GM21717 (cell line): Measurements from ENCODE around the gene UBALD1.
A peak's percentile ranks its signal among the peaks of the same experiment; 100 is the strongest.
"Not testable (repeated sequence)": the region's sequence is repeated elsewhere in the genome, so short reads cannot be mapped to it uniquely, and the experiment has no call there.

Source experiments
- ATAC-seq: cut with Tn5 transposase; IDR thresholded peaks from one replicate; pipeline ENCODE4 v1.9.1; 2021; ENCODE audit warnings: mild to moderate bottlenecking, moderate library complexity; ENCODE audit not compliant: unreplicated experiment

Gene UBALD1

DNA sequence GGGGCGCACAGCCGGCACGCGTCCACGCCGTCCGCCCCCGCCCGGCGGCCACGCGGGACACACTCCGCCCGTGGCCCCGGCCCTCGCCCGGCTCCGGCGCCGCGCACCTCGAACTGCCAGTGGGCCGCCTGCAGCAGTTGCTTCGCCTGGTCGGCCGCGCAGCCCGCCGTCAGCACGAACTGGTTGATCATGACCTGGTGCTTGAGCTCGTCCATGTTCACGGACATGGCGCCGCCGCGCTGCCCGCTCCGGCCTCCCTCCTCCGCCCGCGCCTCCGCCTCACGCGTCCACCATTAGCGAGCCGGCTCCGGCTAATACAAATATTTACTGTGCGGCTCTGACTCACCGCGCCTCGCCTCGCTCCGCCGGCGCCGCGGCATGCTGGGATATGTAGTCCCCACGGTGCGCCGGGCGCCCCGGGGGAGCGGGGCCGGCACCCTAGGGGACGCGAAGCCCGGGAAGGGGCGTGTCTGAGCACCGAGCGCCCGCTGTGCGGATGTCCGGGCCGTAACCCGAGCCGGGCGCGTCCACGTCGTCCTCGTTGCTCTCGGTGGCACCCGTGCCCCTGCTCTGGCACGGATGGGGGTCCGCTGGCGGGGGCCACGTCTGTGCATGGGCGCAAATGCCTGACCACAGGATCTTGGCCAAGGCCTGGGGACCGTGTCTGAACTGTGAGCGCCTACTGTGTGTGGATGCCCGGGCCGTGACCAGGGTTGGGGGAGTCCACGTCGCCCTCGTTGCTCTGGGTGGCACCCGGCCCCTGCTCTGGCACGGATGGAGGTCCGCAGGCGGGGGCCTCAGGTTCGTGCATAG lies at the start of gene UBALD1:
UBALD1 (minus strand) TSS at position 318 of the 813 bp plus-strand sequence; CDS start at position 227, 91 bp downstream.
- ATAC-seq = peak; percentile 49

DNA sequence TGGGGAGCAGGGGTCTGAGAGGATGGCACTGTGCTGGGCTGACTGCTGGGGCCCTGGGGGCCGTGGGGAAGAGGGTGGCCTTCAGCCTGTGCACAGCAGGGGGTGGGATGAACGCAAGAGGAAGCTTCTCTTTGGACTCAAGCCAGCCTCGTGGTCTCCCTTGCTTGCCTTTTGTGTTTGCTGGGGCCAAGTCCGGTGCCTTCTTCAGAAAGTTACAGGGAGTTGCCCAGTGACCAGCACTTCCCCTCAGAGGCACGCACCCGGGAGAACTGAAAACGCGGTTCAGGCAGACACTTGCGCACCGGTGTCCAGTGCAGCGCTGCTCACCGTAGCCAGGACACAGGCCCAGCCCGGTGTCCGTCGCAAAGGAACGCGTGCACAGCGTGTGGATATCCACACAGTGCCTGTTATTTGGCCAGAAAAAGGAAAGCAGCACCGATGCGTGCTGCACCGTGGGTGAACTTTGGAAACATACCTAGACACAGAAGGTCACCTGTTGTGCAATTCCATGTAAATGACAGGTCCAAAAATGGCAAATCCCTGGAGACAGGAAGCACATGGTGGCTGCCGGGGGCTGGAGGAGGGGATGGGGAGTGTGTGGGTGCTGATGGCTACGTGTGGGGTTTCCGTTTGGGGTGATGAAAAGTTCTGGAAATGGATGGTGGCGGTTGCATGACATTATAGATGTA lies 49.2 kb upstream of the UBALD1 start:
- ATAC-seq = no peak

DNA sequence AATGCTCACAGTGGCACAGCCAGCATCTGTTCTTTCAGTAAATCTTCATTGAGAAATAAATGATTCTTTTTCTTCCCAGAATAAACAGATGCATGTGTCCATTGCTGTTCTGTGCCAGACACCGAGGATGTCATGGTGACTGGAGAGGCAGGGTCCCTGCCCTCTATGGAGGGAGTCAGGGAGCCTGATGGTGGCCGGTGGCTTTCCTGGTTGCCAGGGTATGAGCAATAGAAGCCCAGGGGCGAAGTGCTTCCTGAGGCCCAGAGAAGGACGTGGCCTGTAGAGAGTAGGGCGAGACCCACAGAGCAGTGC lies 48.7 kb upstream of the UBALD1 start:
- no peak for ATAC-seq

GRCh38 chr16:4661661-4662060 lies 47.0 kb upstream of the UBALD1 start:
- ATAC-seq = no peak

DNA sequence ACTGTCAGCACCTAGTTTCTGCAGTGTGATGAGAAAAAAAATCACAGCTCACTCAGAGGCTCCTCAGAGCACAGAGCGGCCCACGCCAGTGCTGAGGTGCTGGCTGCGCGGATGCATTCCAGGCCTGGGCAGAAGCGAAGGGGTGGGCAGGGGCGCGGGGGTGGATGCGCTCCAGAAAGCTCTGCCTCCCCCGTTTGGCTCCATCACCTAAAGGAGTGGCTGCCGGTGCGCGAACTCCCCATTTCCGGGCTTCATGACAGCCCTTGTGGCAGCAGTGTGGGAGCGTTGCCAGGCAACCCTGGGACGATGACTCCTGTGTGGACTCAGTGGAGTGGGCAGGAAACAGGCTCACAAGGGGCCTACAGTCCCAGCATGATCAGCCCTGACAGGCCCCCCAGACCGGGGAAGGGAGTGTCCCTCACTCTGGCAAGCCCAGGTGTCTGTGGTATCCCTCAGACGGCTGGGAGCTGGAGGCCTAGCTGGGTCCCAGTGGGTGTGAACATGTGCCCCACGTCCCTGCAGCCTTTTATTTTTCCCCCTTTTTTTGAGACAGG lies 45.8 kb upstream of the UBALD1 start:
- no peak for ATAC-seq

- ATAC-seq = no peak
Measured at GRCh38 chr16:4659363-4660353, 45.0 kb upstream of the UBALD1 start.

DNA sequence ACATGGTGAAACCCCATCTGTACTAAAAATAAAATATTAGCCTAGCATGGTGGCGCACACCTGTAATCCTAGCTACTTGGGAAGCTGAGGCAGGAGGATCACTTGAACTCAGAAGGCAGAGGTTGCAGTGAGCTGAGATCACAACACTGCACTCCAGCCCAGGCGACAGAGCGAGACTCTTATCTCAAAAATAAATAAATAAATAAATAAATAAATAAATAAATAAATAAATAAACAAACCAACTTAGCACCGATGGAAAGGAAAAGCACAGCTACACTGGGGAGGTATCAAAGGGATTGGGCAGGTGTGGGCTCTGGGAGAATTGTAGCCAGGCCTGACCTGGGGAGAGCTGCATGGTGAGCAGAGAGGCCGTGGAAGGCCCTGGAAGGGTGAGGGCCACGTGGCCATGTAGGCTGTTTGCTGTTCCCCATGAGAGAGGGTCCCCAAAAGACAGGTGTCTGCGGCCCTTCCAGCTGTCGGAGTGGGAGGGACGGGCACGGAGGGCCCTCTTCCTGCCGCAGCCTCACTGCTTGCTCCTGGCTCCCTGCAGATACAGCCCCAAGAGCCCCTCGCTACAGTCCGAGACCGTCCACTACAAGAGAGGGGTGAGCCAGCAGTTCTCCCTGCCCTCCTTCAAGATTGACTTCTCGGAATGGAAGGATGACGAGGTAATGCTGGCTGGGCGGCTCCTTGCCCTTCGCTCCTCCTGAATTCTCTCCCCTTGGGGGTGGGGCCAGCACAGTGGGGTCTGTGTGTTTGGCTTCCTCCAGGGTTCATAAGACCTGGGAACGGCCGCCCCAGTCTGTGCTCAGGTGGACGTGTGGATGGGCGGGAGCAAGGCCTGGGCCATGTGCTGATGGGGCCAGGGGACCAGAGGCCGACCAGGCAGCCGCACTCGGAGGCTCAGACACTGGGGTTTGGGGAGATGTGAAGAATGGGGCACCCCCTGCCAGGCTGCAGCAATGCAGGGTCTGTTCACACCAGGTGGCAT lies 42.3 kb upstream of the UBALD1 start:
- no peak for ATAC-seq

DNA sequence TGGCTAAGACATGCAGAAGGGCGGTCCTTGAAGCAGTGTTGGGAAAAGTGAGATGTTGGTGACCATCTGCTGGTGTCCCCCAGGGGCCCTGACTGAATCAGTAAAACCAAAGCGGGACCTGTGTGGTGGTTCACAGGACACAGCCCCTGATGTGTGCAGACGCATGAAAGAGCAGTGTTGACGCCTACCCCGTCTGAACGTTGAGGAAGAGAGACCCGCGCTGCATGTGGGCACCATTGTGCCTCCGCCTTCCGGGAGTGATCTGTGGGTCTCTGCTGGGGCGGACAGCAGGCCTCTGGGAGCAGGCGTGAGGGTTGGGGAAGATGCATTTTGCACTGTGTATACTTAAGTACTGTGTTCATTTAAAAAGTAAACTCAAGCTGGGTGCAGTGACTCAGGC lies 41.5 kb upstream of the UBALD1 start:
- ATAC-seq = no peak

- ATAC-seq = no peak
Measured at GRCh38 chr16:4655801-4656200, 41.1 kb upstream of the UBALD1 start.

DNA sequence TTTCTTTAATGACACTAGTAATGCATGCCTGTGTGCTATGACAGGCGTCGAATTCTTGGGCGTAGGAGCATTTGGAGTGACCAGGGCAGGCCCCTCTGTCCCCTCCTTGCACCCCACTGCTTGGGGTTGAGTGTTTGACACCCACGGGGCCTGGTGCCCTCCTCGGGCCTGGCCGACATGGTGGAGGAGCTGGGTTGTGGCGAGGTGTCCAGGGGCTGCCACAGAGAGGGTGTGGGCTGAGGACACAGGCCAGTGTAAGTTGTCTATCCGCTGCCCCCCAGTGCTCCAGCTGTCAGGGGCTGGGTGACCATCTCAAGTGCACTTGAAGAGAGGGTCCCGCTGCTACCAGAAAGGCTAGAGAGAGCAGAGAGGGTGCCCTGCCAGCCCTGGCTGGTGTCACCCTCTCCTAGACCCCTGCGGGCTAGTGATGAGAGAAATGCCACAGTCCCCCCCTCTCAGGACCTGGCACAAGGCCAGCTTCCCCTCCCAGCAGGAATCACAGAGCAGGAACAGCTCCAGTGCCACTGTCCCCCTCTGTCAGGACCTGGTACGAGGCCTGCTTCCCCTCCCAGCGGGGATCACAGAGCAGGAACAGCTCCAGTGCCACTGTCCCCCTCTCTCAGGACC lies 40.4 kb upstream of the UBALD1 start:
- no peak for ATAC-seq

DNA sequence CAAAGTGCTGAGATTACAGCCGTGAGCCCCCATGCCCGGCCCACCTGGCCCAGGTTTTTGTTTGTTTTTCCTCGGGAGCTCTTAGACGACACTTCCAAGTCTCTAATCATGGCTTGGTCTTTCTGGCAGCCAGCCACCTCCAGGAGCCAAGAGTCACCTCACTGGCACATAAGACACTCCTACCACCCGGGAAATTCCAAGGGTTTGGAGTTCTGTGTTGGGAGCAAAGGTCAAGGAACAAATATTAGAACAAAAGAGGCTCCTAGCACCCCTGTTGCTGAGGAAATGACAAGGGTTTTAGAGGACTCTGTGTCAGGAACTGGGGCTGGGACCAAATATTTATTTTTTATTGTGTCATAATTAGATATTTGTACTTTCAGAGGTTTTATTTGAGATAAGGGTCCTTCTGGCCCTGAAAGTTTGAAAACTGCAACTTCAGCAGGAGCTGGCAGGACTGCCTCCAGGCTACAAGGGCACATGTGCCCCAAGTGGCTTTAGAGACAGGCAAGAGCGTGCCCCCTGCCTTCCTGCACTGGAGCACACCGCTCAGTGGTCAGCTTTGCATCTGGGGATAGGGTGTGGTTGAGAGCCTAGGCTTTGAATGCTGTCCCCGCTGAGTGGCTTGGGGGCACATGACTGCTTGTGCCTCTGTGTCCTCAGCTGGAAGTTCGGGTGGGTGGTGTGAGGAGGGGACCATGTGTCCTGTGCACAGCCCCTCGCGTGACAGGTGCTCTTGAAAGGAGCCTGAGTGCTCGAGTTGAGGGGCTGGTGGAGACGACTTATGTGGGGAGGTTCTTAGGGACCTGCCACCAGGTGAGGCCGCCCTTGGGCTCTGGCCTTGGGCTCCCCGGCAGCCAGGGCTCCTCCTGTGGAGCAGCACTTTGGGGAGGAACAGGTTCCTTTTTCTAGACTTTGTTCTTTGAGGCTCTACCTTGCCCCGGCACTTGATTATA lies 39.6 kb upstream of the UBALD1 start:
- no peak for ATAC-seq

GRCh38 chr16:4652561-4652960 lies 37.9 kb upstream of the UBALD1 start:
- ATAC-seq = no peak

- ATAC-seq = no peak
Measured at GRCh38 chr16:4651827-4652226, 37.1 kb upstream of the UBALD1 start.

DNA sequence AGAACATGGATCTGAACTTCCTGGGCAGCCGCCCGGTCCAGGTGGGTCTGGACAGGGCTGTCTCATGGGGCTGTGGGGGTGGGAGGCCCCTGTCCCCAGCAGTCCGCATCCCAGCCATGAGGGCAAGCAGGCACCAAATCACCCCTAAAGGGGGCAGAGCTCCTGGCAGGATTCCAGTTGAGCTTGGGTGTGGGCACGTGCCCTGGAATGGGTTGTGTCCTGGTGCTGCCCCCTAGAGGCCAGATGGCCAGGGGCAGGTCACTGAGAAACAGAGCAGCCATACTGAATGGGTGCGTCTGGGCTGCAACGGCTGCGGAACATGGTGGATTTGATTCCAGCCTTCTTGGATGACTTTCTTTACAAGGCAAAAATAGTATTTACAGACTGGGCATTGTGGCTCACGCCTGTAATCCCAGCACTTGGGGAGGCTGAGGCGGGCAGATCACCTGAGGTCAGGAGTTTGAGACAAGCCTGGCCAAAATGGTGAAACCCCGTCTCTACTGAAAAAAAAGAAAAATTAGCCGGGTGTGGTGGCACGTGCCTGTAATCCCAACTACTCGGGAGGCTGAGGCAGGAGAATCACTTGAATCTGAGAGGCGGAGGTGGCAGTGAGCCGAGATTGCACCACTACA lies 35.9 kb upstream of the UBALD1 start:
- ATAC-seq = not testable (repeated sequence)

DNA sequence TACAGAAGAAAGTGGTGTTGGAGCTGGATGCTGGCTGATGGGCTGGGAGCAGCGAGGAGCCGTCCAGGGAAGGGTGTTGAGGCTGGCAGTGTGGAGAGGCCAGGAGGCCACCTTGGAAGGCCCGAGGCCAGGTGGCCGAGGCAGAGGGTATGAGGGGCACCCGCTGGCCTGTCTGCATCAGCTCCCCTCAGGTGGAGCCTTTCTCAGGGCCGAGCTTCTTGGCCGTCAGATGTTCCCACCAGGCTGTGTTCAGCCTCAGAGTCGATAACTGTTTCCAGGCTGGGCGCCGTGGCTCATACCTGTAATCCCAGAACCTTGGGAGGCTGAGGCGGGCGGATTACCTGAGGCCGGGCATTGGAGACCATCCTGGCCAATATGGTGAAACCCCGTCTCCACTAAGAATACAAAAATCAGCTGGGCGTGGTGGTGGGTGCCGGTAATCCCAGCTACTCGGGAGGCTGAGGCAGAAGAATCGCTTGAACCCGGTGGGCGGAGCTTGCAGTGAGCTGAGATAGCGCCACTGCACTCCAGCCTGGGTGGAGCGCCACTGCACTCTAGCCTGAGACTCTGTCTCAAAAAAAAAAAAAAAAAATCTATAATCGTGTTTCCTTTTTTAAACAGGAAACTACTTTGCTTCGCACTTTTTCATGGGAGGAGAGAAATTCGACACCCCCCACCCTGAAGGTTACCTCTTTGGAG lies 35.2 kb upstream of the UBALD1 start:
- ATAC-seq = no peak

- no peak for ATAC-seq
Measured at GRCh38 chr16:4648917-4649316, 34.2 kb upstream of the UBALD1 start.

DNA sequence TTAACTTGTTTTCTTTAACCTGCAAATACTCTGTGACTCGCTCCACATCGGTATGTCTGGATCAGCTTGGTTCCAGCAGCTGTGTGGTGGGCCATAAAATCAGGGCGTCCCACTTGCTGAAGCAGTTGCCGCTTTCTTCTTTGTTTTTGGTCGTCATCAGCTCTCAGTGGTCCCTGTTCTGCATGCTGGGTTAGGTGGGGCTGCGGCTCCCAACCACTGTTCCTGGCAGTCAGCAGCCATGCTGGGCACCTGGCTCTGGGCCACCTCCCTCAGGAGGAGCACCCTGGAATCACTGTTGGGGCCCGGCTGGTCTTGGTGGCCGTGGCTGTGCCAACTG lies 32.9 kb upstream of the UBALD1 start:
- ATAC-seq = no peak
